Measurements from ENCODE around the gene PTCRA.
"Not testable (repeated sequence)": the region's sequence is repeated elsewhere in the genome, so short reads cannot be mapped to it uniquely, and the experiment has no call there.

PTCRA gene, protein sequence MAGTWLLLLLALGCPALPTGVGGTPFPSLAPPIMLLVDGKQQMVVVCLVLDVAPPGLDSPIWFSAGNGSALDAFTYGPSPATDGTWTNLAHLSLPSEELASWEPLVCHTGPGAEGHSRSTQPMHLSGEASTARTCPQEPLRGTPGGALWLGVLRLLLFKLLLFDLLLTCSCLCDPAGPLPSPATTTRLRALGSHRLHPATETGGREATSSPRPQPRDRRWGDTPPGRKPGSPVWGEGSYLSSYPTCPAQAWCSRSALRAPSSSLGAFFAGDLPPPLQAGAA

DNA sequence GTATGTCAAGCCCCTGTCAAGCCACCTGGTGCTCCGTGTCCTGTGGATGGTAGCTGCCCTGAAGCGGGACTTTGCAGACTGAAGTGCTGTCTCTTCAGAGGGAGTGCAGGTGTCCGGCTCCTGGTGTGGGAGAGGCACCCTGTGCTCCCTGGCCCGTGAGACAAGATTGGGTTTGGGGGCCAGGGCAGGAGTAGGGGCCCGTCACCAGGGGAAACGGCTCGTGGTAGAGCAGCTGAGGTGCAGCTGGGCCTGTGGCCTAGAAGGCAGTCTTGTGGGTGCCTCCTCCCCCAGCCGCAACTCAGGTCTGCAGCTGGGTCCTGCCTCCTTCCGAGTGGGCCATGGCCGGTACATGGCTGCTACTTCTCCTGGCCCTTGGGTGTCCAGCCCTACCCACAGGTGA, at the start of gene PTCRA:
Gene PTCRA, plus strand, starts transcription at position 322 of the 400 bp plus-strand sequence. Its CDS starts 17 bp downstream, at position 339.
- no peak for DNase-seq (ENCODE audit: low read depth)

DNA sequence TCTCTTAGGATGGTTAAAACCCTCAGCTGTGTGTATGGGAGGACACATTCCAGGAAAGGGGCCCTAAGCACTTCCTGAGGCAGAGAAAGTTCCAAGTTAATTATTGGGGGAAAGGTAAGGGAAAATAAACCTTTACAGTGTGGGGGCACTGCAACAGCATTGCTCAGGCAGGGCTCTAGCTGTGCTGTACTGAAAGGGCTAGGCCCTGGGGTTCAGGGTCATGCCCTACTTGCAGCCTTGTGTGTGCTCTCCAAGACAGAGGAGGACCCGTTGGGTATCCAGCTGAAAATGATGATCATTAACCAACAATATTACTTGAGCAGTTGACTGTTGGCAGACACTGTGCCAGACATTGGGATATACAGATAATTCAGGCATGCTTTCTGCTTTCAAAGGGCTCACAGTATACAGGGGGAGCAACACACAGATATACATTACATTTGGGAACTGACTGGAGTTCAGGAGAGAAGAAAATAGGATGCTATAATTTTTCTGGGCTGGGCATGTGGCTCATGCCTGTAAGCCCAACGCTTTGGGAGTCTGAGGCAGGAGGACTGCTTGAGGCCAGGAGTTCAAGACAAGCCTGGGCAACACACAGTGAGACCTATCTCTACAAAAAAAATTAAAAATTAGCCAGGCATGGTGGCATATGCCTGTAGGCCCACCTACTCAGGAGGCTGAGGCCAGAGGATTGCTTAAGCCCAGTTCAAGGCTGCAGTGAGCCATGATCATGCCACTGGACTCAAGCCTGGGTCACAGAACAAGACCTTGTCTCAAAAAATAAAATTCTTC, 45.5 kb upstream of the PTCRA start:
- DNase-seq (ENCODE audit: low read depth) = no peak

DNA sequence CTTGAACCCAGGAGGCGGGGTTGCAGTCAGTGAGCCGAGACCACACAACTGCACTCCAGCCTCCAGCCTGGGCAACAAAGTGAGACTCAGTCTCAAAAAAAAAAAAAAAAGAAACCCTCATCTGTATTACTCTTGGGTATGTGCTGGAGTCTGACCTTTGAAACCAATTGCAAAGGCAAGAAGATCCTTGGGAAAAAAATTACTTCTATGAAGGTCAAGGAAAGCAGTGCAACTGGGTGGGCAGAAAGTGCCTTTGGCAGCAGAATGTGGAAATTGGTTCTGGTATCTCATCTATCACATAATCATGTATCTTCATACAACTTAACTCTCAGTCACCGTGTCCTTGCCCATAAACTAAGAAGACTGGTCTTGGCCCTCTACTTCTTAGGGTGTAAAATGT, 44.1 kb upstream of the PTCRA start:
- DNase-seq (ENCODE audit: low read depth) = no peak

DNA sequence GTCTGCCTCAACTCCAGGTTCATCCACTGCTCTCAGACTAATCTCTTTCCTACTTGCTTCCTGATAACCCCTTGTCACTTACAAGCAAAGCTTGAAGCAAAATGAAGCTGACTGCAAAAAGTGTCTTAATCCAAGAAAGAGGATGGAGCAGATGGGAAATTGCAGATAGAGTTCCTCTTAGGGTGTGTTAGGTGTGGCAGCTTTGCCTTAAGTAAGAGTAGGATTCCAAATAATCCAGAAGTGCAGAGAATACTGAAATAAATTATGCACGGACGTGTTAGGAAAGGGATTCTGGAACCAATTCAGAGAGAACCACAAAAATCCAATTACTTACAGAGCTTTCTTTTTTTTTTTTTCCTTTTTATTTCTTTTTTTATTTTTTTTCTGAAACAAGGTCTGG, 42.5 kb upstream of the PTCRA start:
- no peak for DNase-seq (ENCODE audit: low read depth)

DNA sequence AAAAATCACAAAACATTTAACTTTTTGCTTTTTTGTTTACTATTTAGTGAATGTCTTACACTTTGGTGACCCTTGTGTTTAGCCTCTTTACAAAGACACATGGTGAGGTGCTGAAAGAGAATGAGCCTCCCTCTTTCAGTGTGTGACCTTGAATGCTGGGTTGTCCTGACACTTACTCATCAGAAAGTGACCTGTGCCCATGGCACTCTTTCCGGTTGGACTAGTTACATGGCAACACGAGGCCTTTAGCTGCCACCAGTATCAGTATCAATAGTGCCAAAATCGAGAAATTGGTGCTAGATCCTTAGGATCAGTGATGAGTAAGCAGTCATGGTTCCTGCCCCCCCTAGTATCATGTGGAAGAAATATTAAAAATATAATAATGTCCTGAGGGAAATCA, 38.2 kb upstream of the PTCRA start:
- no peak for DNase-seq (ENCODE audit: low read depth)

DNA sequence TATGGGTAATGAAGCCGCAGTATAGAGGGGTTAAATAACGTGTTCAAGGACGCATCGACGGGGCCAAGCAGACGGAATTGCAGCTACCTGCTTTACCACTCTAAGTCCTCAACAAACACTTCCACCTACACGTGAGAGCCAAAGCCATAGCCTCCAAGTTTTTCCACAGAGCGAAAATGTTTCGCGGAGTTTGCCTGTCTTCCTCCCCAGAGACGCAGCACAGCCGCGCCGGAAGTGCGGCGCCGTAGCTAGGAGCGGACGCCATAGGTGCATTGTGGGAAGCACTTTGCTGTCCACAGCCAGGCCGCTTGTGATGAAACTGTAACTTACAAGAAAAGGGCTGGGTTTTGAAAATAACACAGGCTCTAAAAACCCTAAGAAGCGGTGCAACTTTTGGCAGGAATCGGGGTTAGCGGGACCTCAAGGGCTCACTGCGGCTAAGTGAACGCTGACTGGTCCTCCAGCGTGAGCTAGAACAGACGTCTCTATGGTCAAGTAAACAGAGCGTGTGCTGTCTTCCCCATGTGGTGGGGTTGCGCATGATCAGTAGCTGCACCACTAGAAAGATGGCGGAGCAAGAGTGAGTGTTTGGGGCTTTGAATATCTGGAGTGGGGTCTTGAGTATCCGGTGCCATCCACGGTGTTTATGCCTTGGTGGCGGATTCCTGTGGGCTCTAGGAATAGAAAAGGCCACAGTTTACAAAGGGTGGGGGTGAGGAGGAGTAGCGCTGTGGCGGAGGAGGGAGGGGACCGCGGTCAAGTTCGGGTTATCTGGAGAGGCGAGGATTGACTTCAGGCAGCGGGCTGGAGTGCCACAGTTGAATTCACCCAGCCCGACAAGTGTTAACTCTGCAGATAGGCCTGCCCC, 36.2 kb upstream of the PTCRA start, which contains the start of gene RPL7L1:
Gene RPL7L1, plus strand, starts transcription at position 245 of the 868 bp plus-strand sequence. Its CDS starts 295 bp downstream, at position 540.
- DNase-seq (ENCODE audit: low read depth) = peak; percentile 77

DNA sequence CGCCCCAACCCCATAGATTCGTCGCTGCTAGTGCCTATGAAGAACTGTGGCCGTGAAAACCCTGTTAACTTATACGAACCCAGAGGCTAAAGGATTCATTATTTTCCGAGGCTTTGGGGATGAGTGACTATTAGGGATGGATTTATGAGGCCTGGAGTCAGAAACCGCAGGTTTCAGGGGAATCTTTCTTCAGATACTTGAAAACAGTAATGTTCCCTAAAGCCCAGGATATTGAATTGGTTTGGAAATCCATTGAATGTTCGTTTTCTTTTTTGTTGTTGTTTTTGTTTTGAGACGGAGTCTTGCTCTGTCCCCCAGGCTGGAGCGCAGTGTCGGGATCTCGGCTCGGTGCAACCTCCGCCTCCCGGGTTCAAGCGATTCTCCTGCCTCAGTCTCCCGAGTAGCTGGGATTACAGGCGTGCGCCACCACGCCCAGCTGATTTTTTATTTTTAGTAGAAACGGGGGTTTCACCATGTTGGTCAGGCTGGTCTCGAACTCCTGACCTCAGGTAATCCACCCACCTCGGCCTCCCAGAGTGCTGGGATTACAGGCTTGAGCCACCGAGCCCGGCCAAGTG, 35.5 kb upstream of the PTCRA start:
- DNase-seq (ENCODE audit: low read depth) = not testable (repeated sequence)

DNA sequence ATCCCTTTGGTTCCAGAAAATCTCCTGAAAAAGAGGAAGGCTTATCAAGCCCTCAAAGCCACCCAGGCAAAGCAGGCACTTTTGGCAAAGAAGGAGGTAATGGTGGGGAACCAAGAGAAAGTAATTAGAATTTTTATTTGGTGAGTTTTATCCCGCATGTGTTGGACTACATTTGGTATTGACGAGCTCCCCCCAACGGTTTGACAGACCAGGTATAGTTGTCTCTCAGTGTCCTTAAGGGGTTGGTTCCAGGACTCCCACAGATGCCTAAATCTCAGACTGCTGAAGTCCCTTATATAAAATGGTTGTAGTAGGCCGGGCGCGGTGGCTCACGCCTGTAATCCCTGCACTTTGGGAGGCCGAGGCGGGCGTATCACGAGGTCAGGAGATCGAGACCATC, 35.0 kb upstream of the PTCRA start:
- not testable (repeated sequence) for DNase-seq (ENCODE audit: low read depth)

DNA sequence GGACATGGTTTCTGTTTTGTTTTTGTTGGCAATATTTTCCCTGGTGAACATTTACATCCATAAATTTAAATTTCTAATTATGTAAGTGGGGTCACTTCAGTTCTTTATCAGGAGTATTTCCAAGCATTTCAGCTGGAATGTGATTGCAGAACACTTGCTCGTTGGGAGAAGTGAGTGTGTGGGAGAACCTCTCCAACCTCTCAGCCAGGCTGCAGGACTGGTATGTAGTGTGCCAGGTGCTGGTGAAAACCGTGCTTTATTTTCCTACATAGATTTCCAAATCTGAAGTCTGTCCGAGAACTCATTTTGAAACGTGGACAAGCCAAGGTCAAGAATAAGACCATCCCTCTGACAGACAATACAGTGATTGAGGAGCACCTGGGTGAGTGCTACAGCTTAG, 30.2 kb upstream of the PTCRA start:
- DNase-seq (ENCODE audit: low read depth) = no peak

DNA sequence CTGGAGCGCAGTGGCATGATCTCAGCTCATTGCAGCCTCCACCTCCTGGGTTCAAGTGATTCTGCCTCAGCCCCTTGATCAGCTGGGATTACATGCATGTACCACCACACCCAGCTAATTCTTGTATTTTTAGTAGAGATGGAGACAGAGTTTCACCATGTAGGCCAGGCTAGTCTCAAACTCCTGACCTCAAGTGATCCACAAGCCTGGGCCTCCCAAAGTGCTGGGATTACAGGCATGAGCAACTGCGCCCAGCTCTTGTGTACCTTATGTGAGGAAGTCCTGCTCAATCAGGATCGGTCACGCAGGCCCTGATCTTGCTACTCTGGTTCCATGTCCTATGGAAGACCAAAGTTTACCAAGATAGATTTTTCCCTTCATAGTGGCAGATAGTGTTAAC, 27.7 kb upstream of the PTCRA start:
- not testable (repeated sequence) for DNase-seq (ENCODE audit: low read depth)

DNA sequence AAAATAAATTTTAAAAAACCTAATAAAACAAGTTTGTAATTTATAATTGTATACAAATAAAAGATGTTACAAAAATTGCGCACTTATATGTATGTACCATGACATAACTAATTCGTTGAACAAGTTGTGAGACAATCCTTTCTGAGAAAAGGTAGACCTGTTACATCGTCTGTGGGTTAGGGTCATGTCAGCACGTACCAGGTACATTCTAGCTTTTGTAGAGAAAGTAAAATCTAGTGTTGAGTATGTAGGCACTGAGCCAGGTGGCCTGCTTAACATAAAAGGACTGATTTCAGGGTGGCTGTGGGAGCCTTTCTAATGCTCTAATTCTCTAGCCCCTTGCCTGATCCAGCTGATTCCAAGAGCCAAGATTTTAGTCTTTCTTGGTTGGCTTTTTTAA, 26.0 kb upstream of the PTCRA start:
- DNase-seq (ENCODE audit: low read depth) = no peak

DNA sequence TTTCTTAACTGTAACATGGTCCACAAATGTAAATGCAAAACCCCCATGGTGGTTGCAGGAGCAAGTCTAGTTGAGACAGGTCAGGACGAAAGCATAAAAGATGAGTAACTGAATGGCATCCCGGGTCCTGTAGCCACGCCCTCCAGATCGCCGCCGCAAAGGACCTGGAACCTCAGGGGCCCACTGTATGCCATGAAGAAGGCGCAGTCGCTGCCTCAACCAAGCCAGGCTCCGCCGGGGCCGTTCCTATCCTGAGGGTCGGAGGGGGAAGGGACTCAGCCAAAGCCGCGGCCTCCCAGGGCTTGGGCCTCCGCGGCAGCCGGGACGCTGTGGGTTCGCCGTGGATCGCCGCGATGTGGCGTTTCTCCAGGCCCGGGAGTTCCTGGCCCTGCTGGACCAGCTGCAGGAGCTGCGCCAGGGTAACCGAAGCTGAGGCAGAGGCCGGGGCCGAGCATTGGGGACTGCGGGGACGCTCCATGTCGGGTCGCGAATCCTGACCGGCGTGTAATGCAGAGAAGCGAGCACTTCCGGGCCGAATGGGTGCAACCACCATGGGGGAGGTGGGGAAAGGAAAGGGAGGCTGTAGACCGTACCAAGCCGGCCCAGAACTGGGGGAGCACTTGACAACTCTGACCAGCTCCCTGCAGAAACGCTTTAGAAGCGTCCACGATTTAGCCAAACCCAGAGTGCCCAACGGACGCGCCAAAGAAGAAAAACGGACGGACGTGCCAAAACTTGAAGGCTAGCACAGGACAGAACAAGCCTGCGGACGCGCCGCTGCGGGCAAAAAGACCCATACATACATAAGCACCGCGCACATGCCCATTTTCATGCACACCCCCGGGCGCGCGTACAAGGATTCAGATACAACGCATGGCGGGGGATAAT, 25.3 kb upstream of the PTCRA start:
- DNase-seq (ENCODE audit: low read depth) = peak; percentile 89

DNA sequence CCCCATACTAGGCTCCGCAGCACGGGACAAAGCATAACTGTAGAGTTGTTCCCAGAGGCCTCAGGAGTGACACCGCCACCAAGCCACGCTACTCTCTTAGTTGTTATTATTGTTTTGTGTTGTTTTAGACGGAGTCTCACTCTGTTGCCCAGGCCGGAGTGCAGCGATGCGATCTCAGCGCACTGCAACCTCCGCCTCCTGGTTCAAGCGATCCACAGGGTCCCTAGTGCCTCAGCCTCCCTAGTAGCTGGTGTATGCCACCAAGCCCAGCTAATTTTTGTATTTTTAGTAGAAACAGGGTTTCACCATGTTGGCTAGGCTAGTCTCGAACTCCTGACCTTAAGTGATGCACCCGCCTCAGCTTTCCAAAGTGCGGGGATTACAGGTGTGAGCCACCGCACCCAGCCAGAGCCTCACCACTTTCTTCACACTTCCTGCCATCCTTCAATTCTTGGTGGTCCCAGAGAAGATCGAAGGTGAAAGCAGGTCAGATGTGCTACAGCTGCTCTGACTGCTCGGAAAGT, 24.6 kb upstream of the PTCRA start:
- DNase-seq (ENCODE audit: low read depth) = no peak

DNA sequence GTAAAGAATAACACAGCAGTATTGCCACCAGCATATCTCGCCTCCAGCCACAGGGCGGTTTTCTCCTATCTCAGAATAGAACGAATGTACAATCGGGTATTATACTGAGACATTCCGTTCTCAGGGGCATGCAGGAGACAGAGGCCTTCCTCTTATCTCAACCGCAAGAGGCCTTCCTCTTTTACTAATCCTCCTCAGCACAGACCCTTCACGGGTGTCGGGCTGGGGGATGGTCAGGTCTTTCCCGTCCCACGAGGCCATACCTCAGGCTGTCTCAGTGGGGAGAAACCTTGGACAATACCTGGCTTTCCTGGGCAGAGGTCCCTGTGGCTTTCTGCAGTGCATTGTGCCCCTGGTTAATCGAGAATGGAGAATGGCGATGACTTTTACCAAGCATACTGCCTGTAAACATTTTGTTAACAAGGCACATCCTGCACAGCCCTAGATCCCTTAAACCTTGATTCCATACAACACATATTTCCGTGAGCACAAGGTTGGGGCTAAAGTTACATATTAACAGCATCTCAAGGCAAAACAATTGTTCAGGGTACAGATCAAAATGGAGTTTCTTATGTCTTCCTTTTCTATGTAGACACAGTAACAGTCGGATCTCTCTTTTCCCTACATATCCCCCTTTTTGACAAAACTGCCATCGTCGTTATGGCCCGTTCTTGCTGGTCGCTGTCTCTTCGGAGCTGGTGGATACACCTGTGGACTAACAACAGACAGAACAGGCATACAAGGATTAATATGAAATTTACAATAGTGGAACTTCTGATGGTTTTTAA, 21.6 kb upstream of the PTCRA start:
- DNase-seq (ENCODE audit: low read depth) = not testable (repeated sequence)

DNA sequence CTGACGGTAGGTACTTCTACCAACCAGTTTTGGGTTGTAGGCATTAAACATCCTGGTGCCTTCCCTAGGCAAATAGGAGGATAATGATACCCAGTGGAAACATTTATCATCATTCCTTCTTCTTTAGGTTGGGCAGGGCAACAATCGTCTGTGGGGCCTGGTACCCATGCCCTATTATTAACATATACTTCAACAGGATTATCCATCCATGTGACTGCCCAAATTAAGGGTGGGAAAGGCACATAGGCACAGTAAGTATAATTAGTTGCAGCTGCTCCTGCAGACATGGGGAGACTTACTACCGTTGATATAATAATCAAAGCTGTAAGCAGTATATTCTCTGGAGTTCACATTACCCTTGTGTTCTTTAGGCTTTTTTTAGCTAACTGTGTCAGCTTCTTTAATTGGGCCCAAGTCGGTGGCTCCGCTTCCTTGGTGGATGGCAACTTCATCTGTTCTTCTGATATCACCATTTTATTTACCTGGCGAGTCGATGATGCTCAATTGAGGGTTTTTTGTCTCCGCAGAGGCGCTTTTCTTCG, 19.6 kb upstream of the PTCRA start:
- no peak for DNase-seq (ENCODE audit: low read depth)

DNA sequence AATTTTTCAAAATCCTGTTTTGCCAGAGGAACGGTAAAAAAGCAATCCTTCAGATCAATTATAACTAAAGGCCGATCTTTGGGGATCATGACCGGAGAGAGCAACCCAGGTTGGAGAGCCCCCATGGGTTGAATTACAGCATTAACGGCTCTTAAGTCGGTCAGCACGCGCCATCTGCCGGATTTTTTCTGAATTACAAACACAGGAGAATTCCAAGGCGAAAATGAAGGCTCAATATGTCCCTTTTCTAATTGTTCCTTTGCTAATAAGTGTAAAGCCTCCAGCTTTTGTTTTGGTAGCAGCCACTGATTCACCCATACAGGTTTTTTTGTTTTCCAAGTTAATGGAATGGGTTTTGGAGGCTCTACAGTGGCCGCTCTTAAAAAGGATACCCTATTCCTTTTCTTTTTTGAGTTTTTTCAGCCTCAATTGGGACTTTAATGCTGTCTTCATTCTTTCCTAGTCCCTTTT, 16.9 kb upstream of the PTCRA start:
- no peak for DNase-seq (ENCODE audit: low read depth)

DNA sequence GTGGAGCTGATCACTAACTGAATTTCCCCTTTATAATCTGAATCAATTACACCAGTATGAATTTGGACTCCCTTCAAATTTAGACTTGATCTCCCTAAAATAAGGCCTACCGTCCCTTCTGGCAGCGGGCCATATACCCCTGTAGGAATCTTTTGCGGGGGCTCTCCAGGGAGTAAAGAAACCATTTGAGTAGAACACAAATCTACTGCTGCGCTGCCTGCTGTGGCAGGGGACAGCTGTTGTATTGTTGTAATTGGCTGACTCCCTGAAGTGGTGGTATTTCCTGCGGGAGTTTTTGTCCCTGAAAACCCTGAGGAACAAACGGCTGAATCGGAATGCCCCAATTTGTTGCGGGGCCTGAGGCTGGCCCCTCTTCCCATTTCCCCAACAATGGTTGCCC, 16.0 kb upstream of the PTCRA start:
- no peak for DNase-seq (ENCODE audit: low read depth)

DNA sequence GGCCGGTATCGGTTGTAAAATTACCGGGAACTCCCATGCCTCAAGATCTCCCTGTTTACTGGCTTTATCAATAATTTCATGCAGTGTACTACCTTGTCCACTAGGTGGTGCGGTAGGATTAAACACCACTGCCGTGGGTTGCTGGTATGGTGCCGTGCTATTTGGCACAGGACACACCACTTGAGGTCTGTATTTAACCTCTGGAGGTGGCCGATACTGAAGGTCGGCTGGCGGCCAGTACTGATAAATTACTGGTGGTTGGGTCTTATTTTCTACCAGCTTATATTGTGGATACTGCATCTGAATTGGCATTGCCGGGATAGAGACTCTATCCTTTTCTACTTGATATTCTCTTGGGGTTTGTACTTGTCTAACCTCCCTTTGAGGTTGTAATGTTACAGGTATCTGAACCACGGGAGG, 14.3 kb upstream of the PTCRA start:
- peak; percentile 68 for DNase-seq (ENCODE audit: low read depth)

DNA sequence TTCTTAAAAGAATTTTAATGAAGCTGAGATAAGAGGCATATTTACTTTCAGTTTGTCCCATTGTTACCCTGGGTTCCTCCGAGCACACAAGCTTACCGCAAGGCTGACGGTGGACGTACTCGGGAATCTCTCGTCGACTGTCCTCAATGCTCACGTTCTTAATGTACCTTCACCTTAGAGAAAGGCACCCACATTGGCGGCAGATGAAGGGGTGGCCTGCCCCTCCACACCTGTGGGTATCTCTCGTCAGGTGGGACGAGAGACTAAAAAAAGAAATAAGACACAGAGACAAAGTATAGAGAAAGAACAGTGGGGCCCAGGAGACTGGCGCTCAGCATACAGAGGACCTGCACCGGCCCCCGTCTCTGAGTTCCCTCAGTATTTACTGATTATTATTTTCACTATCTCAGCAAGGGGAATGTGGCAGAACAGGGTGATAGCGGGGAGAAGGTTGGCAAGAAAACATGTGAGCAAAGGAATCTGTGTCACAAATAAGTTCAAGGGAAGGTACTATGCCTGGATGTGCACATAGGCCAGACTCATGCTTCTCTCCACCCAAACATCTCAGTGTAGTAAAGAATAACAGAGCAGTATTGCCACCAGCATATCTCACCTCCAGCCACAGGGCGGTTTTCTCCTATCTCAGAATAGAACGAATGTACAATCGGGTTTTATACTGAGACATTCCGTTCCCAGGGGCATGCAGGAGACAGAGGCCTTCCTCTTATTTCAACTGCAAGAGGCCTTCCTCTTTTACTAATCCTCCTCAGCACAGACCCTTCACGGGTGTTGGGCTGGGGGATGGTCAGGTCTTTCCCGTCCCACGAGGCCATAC, 13.2 kb upstream of the PTCRA start:
- DNase-seq (ENCODE audit: low read depth) = not testable (repeated sequence)

Measured in HS-5 (cell line).